CD4-positive, alpha-beta T cell treated with Interleukin-6 at 100 ng/mL for 8 hours (primary cell): ENCODE measurements around the gene C14orf119.

Experiments used
- DNase-seq: peaks from one replicate; pipeline ENCODE4 v3.0.0-alpha.2; 2020; ENCODE audit warnings: mixed read lengths, low spot score

Gene C14orf119

DNA sequence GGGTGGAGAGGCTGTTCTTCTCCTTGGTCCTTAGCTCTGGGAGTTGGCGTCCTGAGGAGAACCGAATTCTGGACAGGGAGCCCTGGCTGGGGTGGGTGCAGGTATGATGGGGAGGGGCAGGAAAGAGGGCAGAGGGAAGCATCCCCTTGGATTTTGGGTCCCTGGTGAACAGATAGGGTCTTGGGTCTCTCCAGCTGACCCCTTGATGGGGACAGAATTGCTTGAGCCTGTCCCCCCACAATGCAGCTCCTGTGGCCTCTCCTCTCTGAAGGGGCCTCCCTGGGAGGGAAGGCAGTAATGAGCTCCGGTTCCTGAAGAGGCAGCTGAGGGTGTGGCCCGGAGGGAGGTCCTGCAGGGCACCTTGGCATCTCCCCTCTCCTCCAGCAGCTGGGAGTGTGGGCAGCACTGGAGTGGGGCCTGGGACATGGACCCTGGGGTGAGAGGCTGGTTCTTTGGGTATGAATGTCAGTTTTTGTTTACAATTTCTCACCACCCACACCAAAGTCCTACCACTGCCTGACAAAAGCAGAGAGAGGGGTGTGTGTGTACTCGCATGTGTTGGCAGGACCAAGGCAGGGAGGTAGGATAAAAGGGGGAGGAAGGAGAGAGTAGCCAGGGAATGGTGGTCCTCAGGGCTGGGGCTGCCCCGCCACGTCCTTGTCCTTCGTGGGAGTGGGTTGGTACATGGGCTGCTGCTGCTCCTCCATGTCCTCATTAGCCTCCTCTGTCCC lies 31.4 kb downstream of the C14orf119 start:
- DNase-seq = no peak

DNA sequence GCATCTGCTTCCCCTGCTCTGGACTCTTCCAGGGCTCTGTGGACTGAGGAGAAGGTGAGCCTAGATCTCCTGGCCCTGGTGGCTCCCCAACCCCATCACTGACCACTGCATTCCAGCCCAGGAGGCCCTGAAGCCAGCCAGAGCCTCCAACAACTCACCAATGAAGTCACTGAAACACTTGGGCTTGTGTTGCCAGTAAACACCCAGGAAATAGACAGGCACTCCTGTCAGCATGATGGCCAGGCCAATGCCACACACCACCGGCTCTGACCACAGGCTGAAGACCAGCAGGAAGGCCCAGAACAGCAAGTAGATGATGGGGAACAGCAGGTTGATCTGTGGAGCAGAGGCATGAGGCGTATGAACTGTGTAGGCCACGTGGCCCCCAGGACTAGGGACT lies 32.6 kb downstream of the C14orf119 start:
- DNase-seq = no peak

DNA sequence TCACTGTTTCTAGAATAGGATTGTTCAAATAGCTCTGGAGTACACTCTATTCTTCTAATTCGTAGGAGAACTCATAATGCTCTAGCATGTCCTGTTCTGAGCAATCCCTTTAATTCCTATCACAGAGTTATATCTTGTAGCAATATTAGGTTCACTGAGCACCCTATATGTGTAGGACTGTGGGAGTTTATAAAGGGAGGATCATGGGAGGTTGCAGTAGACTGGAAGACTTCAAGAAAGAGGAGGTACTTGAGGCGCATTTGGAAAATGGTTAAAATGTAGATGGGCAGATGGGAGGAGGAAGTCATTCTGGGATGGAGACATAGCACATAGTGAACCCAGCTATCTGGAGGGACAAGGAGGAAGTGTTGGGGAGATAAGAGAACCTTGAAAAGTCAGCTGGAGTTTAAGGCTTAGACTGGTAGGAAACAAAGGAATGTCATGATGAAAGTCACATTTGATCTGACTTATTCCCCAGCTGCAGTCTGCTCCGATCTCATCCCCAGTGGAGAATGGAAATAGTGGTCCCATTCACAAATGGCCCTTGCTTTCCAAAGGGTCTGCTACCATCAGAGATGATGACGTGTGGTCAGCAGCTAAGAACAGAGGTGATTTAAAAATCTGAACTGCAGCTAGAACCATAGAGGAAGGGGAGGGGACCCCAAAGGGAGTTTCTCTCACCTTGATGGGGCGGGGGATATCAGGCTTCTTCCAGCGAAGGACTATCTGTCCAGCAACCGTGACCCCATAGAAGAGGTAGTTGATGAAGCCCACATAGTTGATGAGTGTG lies 33.9 kb downstream of the C14orf119 start:
- DNase-seq = no peak

DNA sequence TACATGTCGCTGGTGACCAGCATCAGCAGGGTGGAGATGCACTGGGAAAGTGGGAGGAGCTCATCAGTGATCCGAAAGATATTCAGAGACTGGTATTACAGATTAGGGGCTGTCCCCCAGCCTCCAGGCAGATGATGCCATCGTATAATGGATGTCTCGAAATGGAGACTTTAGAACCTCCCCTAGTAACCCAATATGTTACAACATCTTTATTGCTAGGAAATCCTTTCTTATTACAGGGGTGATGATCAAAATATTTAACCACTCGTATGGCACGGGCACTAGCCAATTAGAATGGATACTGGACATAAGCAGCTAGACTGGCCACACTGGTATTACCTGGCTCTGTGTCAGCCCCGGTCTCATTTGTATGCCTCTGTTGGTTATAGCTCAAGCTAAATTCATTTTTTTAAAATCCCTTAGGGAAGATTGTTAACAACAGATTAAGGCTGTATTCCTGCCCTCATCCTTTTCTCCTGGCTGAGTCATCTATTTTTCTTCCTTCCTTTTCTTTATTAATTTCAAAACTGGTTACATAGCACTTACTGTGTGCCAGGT lies 34.5 kb downstream of the C14orf119 start:
- no peak for DNase-seq

DNA sequence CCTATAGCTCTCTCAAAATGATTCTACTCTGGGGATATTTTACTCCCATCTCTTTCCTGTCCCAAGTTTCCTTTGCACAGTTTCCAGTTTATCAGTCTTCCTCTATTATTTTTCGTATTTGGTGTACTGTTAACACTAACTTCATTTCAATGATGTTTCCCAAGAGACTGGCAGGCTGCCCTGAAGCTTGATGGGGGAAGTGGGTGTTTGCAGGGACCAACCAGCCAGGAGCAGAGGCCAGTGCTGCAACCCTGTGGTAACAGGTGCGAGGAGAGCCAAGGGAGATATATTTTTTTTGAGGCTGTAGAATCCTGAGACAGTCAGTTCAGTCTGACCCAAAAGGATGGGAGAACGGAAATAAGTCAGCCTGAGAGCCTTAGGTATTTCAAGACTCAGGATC lies 35.6 kb downstream of the C14orf119 start:
- DNase-seq = no peak

DNA sequence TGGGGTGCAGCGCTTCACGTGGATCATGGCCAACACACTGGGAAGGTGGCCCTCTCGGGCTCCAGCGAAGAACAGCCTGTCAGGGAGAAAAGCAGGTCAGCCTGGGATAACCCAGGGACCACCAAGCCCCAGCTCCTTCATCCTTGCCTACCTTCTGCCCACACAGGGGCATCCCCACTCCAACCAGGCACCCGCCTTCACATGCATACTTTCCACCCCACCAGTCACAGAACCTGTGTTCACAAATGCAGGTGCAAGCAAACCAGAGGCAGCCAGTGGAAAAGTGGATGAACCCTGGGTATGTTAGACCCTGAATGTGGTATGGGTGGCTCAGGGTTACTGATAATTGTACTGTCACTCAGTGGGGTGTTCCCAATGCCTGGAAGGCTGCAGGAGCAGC lies 36.2 kb downstream of the C14orf119 start:
- DNase-seq = no peak

DNA sequence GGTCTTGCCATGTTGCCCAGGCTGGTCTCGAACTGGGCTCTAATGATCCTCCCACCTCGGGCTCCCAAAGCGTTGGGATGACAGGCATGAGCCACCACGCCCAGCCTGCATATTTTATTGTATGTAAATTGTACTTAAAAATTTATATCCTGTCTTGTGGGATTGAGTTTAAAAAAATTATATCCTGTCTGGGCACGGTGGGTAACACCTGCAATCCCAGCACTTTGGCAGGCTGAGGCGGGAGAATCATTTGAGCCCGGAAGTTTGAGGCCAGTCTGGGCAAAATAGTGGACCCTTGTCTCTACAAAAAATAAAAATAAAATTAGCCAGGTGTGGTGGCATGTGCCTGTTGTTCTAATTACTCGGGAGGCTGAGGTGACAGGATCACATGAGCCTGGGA lies 37.7 kb downstream of the C14orf119 start:
- DNase-seq = no peak

DNA sequence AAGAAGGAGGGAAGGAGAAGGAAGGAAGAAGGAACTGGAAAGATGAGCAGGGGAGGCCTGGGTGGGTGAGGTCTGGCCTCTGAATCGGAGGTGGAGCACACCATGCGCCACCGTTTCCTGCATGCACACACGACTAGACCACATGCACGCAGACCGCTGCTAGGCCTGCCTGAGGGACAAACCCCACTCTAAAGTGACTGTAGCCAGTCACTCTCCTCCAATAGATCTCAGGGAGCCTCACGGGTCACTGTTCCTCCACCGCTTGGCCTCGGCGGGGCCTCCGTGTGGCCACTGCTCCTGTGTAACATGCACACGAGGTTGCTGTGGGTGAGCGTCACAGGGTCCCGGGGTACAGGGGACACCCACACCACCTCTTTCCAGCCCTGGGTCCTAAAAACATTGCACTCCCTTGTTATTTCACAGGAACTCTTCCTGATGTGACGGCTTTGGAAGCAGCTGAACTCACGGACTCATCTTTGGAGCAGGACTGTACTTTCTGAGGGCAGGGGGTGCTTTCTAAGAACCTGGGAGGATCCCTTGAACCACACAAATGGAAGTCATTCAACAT lies 41.3 kb downstream of the C14orf119 start:
- no peak for DNase-seq

DNA sequence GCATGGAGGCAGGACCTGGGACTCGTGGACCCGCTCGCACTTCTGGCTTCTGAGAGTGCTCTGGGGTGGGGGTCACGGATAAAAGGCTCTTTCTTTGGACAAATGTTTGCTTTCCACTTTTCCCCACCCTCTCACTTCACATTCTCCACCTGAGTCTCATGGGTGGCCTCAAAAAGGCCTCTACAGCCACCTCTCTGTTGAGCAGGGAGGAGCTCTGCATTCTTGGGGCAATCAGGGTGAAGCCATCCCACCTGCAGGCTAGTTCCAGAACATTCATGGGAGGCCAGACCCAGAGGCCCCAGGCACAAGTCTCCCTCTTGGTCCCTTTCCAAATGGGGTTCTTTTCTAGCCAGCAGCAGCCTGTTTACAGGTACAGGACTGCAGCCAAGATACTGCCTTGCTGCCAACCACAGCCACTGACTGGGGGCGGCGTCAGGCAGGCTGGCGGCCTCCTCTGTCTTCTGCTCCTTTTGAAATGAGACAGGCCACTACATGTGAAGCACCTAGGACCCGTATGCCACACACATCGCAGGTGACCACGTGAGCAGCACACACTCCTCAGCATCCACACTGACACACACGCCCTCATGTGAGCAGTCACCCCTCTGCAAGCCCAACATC lies 42.0 kb downstream of the C14orf119 start:
- no peak for DNase-seq

DNA sequence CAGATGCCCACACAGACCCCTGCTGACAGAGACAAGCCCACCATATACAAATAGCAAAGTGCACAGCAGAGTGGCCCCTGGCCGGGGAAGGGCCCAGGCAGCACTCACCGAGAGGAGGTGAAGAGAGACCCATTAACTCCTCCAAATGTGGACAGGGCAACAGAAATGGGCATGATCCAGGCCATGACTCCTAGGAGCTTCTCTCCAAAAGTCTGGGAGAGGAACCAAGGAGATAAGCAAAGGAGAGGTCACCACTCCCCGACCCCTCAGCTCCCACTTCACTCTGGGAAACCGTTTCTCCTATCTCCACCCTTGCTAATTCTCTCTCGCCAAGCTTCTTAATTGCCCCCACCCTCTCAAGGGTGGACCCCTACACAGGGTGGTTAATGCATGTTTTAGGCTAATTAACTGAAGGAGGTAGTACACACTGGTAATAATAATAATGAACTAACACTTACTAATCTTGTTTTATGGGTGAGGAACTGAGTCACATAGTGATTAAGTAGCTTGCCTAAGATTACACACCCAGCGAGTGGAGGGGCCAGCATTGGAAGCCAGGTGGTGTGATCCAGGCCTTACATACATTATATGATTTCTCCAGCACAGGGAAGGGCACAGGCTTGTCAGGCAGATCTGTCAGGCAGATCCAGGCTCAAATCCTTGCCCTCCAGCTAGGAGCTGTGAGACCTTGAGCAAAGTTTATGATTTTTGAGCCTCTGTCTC lies 42.7 kb downstream of the C14orf119 start:
- no peak for DNase-seq

DNA sequence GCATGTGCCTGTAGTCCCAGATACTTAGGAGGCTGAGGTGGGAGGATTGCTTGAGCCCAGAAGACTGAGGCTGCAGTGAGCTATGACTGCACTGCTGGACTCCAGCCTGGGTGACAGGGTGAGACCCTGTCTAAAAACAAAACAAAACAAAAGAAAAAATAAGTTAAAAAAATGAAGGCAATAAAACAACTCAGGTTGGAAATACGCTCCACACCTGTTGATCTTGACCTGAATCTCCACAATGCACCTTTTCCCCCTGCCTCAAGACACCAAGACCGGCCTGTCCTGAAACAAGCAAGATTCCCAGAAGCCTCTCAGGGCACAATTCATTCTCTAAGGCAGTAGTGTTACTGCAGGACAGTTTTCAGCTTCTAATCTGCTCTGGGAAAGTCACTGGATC lies 44.6 kb downstream of the C14orf119 start:
- no peak for DNase-seq

DNA sequence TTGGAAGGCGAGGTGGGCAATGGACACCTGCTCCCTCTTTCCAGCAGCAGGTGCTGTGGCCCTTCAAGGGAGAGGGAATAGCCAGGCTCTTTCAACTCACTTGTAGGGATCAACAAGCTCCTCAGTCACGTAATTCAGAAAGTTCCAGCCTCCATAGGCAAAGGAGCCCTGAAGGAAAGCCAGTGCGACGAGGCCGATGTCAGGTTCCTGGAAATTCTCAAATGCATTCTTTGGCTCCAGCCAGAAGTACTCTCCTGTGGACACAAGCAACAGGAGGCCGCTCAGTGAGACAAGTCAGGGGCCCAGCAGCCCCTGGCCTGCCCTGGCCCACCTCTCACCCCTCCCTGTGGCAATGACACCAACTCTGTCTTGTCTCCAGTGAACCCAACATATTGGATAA lies 45.1 kb downstream of the C14orf119 start:
- DNase-seq = no peak

DNA sequence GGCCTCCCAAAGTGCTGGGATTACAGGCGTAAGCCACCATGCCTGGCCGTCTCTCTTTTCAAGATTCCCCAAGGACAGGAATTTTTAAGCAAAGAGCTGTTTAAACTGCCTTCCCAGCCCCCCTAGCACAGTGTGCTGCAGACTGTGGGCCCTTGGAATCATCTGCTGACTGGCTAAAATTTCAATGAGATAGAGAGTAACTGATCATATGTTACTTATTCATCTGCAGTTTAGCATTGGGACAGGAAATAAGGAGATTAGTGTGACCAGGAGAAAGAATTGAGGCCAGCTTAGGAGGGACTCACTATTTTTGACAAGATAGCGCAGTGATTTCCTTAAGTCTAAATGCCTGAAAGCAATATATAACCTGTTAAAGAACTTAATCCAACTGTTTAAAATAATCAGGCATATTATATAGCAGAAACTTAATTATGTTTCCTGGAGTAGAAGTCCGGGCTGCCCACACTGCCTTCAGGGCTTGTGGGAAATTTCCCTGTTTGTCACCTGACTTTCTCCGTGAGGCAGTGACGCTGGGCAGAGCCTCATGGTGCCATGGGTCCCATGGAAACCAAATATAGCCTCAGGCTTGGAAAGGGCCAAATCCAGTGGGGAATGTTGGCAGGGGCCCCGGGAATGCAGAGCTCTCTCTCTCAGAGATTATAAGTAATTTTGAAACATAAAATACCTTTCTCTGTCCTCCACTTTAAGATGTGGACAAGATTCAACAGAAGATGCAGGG lies 46.6 kb downstream of the C14orf119 start:
- DNase-seq = no peak

DNA sequence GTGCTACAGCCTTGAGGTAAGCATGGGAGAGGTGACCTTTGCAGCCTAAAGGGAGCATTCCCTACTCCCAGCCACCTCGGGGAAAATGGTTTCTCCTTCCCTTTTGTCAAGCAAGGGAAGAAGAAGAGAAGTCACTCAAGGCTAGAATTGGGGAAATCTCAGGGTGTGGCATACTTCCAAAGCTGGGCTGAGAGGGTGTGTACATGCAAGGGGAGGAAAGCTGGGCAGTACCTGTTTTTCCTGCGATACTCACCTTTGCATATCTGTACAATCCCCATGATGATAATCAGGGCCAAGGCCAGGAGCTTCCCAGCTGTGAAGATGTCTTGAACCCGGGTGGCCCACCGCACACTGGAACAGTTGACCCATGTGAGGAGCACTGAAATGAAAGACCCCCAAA lies 47.5 kb downstream of the C14orf119 start:
- no peak for DNase-seq

DNA sequence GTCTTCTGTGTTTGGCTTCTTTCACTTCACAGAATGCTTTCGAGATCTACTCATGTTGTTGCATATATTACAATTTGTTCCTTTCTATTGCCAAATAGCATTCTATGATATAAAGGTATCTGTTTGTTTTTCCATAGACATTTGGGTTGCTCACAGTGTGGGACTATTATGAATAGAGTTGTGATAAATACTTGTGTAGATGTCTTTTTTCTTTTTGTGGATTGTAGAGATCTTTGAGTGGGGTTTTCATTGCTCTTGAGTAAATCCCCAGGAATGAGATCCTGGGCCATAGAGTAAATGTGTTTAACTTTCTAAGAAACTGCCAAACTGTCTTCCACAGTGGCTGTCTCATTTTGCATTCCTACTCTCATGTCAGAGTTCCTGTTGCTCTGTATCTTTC lies 48.6 kb downstream of the C14orf119 start:
- DNase-seq = no peak

DNA sequence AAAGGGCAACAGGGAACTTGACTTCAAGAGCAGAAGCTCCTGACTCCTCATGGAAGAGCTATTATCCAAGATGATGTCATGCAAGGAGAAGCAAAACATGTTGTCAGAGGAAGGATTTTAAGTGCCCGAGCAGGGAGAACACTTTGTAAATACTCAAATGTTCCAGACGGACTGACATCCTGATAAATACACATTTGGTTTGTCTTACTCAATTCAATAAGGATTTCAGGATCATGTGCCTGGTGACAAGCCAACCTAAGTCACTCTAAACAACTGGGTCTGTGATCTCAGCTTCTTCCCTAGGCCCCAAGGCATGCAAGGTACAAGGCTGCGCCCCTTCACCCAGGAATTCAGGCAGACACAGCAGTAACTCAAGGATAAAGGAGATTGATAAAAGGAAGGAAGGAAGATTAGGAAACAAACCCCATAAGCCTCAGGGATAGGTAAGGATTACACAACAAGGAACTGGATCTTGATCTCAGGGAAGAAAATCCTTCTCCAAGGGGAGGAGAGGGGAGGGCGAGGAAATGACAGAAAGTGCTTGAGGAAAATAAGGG lies 50.6 kb downstream of the C14orf119 start:
- no peak for DNase-seq

DNA sequence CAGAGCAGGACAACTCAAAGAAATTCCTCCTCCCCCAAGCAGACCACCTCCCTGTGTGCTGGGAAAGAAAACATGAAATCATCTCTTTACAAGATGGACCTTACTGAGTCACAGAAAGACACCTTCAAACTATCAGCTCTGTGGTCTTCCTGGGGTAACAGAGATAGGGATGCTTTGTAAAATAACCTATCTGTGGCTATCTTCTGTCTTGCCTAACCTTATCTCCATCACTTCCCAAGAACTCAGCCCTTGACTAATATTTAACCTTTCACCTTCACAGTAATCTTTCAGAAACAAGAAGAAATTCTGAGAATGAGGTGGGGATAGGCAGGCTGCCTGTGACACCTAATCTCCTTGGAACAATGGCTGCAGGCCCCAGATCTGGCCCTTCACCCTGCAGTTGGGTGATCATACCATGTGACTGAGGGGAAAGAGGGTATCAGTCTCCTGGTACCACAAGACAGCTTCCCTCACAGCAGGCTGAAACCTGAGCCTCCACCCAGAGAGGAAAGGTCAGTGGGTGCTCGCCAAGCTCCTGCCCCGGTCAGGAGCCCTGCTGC lies 51.1 kb downstream of the C14orf119 start:
- no peak for DNase-seq

DNA sequence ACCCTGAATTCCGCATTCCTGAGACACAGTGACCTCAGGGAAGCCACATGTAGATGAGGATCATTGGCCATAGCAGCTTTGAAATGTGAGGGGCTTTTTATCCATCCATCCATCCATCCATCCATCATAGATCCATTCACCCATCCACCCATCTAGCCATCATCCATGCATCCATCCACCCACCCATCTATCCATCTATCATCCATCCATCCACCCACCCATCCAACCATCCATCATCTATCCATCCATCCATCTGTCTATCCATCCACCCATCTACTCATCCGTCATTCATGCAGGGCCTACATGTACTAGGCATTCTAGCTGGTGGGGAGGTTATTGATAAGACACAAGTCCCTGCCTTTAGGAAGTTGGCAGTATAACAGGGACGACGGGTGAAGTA lies 51.7 kb downstream of the C14orf119 start:
- DNase-seq = no peak

DNA sequence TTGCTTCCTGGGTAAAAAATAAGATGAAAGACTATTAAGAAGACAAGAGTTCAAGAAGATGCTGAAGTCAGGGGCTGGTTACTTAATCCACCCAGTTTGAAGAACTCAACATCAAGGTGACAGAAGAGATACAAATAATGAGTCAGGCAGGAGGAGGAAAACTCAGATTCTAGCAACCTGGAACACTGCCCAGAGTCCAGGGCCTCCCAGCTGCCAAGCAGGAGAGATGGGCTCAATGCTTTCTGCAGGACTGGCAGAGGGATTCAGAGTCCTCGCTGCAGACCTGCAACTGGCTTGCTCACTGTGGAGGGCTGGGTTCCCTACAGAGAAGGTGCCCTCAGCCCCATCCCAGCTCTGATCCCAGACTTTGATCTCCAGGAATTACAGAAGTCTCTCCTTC lies 52.4 kb downstream of the C14orf119 start:
- DNase-seq = no peak

DNA sequence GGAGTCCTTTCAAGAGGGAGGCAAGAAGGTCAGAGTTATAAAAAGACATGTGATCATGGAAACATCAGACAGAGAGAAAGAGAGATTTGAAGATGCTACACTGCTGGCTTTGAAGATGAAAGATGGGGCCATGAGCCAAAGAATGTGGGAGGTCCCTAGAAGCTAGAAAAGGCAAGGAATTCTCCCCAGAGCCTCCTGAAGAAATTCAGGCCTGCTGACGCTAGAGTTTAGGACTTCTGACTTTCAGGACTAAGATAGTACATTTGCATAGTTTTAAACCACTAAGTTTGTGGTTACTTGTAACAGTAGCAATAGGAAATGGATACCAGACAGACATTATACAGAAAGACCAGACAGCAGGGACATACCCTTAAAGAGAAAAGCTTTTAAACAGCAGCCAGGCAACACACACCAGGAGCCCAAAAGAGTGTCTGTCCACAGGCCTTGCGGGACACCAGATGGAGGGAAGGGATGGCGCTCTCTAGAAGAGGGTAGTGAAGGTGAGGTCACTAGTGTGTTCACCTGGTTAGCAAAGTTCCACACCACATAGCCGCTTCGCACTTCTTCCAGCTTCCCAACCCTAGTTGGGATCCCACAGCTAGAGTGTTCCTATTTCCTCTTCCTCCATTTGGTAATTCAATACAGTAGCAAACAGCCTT lies 53.4 kb downstream of the C14orf119 start:
- no peak for DNase-seq
